SH-SY5Y (cell line): ENCODE results near the gene LARGE1.

ENCODE experiments used
- GATA2 ChIP-seq: IDR thresholded peaks from 2 replicates; pipeline ENCODE4 v1.6.1; 2011; ENCODE audit warnings: mild to moderate bottlenecking, low read depth, low read length
- GATA3 ChIP-seq: IDR thresholded peaks from 2 replicates; pipeline ENCODE4 v1.6.1; 2011; ENCODE audit warnings: low read depth, mild to moderate bottlenecking, low read length, moderate library complexity

- no peak for TF ChIP-seq GATA2
- no peak for TF ChIP-seq GATA3
Measured at GRCh38 chr22:33715237-33715985, 204.9 kb downstream of the LARGE1 start.
